ENCODE results near the gene ZAP70.

Gene ZAP70

DNA sequence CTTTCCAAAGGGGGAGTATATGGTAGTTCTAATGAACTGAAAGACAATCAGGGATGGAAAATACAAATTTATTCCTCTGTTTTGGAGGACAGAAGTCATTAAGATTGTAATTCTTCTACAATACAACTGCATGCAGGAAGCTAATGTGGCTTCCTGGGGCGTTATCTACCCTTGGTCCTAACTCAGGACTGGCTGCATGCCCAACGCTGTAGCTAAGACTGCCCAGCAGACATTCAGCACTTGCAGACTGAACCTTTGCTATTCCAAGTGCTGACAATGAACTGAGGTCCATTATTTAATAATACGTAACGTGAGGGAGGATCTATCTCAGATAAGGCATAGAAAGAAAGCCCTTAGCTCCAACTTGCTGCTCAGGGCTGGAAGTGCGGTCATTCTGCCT, 53.2 kb downstream of the ZAP70 start:
- no peak for FAIRE-seq
- no peak for DNase-seq (ENCODE audit: extremely low spot score, insufficient read length, low read depth)

DNA sequence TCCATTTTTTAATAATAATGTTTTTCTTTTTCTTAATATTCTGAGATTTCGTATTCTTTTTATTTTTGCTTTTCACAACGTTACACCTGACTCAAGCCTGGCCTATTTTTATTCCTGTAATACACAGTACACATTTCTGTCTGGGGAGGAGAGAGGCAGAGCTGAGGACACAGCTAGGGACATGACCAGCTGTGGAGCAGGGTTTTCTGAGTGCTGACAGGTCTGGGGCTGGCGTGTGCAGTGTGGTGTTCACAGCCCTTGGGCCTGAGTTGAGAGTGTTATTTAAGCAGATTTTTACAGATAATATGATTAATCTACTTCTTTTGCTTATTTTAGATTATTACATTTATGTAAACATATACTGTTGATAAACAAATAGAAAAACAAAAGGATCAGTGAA, 55.9 kb downstream of the ZAP70 start:
- no peak for FAIRE-seq
- no peak for DNase-seq (ENCODE audit: extremely low spot score, insufficient read length, low read depth)

DNA sequence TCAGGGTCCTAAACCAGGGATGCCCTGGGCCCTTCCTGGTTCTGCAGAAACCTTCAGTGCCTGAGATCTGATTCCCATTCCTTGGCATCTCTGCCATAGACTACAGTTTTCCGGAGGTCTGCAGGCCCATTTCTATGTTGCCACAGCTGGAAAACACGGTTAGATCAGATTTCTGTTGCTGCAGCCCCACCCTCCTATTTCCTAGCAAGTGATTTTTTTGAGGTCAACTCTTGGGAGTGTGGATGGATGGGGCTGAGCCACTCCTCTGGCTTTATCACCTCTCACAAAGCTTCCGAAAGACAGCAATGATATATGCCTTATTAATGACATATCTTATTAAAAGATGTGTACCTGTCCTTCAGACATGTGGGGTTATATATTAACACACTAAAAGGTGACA, 56.3 kb downstream of the ZAP70 start:
- FAIRE-seq = no peak
- DNase-seq (ENCODE audit: extremely low spot score, insufficient read length, low read depth) = no peak

DNA sequence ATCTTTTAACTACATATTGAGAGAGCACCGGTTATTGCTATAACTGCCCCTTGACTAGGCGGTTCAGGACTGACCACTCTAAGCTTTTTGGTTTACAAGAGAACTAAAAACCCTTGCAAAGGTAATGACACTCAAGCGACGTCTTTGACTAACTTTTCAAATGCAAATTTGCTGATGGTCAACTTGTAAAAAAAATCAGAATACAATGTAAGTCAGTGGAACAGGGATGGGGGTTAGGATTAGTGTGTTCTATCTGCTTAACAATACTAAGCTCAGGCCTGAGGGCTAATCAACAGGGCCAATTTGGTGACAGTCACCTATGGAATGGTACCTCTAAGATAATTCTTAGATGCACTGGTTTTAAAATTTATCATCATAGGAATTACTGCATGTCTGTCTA, 57.1 kb downstream of the ZAP70 start:
- FAIRE-seq (no peak), DNase-seq (ENCODE audit: extremely low spot score, insufficient read length, low read depth) (no peak)

DNA sequence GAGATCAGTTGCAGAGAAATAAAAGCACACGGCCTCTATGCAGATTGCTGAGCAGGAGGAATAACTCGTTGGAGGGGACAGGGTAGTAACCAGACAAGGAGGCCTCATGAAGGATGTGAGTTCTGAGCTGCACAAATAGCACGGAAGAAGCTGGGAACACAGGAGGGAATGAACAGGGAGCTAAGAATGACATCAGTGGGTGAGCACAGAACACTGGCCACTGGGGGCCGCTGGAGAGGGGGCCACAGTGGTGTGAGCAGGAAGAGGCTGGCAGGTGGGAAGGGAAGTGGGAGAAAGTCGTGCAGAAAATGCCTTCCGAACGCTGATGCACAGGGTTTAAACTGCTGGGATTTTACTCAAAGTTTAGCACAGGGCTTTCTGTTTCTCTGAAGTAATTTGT, 61.0 kb downstream of the ZAP70 start:
- FAIRE-seq = no peak

DNA sequence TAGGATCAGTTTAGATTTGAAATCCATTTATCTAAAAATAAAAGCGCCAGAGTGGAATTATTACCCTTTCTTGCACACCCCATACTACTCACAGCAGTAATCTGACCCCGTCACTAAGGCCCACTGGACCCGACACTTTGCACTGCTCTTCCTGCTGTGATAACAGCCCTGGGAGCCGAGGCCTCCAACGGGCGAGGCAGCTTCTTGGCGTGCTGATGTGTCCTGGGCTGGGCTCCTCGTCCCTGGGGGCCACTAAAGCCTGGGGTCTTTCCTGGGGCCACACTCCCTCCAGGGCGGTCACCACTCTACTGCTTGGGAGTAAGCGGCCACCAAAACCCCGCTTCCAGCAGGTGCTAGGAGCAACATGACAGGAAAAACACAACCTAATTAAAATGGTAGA, 61.7 kb downstream of the ZAP70 start:
- FAIRE-seq (no peak), DNase-seq (ENCODE audit: extremely low spot score, insufficient read length, low read depth) (no peak)

More for the DNA sequence above, 61.0 kb downstream of the ZAP70 start:
- DNase-seq (ENCODE audit: extremely low spot score, insufficient read length, low read depth) = no peak

DNA sequence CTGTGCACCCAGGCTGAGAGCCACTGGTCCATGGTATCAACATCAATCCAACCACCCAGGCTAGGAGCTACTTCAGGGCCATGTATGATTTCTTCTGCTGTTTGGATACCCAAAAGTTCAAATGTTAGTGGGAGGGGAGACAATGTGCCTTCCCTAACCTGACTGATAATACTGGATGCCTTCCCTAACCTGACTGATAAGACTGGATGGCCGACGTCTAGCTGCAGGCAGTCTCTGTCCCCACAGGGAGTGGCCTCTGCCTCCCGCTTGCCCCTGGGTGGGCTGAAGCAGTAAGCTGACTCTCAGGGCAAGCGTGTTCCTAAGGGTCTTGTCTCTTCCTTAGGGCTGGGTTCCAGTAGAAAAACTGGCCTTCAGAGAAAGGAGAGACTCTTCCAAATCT, 65.8 kb downstream of the ZAP70 start:
- DNase-seq (ENCODE audit: extremely low spot score, insufficient read length, low read depth) (no peak), FAIRE-seq (no peak)

DNA sequence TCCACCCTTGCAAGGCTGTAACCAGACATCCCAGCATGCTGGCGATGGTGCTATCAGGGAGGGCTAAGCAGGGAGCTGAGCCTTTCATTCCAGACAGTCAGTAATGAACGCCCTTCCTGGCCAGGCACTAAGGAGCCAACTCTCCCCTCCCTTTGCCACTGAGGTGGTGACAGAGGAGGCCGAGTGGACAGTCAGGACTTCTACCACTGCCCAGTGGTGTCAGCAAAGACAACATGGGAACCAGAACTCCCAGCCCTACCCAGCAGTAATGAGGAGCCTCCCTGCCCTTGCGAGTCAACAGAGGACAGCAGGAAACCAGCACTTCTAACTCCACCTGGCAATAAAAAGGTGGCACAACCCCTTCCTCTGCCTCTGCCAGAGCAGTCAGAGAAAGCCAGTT, 68.6 kb downstream of the ZAP70 start:
- FAIRE-seq (no peak), DNase-seq (ENCODE audit: extremely low spot score, insufficient read length, low read depth) (no peak)

DNA sequence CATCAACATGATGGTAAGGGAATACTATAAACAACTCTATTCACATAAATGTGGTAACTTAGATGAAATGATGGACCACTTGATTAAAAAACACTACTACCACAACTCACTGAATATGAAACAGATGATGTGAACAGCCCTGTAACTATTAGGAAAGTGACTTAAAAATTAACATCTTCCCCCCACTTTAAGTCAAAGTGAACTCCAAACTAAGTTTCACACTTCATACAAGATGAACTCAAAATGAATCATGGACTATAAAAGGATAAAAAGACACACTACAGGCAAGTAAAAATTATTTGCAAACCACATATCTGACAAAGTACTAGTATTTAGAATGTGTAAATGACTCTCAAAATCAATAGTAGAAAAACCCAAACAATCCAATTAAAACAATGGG, 71.6 kb downstream of the ZAP70 start:
- DNase-seq (ENCODE audit: extremely low spot score, insufficient read length, low read depth) (no peak), FAIRE-seq (peak; percentile 9)

DNA sequence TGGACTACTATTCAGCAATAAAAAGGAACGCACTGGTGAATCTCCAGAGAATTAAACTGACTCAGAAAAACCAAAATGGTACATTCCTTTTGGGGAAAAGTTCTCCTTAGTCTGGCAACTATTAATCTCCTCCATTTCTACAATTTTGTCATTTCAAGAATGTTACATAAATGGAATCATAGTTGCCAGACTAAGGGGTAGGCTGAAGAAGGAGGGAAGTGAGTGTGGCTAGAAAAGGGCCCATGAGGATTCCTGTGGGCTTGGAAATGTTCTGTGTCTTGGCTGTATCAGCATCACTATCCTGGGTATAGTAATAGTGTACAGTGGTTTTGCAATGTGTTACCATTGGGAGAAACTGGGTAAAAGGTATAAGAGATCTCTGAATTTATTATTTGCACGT, 72.4 kb downstream of the ZAP70 start:
- no peak for FAIRE-seq
- DNase-seq (ENCODE audit: extremely low spot score, insufficient read length, low read depth) = no peak

DNA sequence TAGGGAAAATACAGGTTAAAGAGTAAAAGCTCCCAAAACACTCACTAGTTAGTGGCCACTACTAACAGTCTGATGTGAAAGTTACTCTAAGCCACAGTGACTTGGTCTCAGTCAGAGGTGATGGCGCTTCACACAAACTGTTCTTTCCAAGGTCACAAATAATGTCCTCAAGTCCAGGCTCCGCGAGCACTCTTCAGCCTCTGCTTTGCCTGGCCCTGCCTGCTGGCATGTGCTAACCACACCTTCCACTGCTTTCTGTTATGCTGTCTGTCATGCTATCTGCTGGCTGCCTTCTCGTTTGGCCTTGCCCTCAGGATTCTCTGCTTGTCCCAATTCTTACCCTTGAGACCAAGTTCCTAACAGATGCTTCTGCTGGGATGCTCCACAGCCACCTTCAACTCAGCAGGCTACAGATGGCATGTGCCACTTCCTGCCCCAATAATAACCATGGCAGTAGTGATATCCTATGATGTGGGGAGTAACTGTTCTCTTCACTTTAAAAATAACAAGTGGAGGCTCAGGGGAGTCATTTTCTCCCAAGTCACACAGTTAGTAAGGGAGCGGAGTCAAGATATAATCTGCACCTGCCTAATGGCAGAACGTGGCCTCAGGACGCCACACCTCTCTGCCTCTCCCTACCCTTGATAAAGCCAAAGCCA, 75.7 kb downstream of the ZAP70 start:
- DNase-seq (ENCODE audit: extremely low spot score, insufficient read length, low read depth) = no peak
- no peak for FAIRE-seq

All from GM18507 (cell line).